ENCODE results near the gene LRFN4. TPM values are rescaled to one million over a fixed set of nuclear protein-coding genes. Genes with fewer than 3 reads are reported as not detected.

LRFN4 gene
- total RNA-seq, 2 donors from 2014 or later = 20.7 to 51.7 TPM

- H3K27ac ChIP-seq = no peak overlapping the region
Measured at GRCh38 chr11:66891851-66892660, 35.2 kb downstream of the LRFN4 start.

GRCh38 chr11:66892911-66893310 is 36.0 kb downstream of the LRFN4 start:
- Histone ChIP-seq H3K27me3 (no peaks in the 10 kb centered on the region), H3K36me3 (no peaks in the 10 kb centered on the region), H3K4me3 (no peak overlapping the region), H3K9me3 (no peaks in the 10 kb centered on the region), H3K27ac (no peak overlapping the region), H3K4me1 (no peaks in the 10 kb centered on the region), H3K9ac (ENCODE audit: low read depth in 2 of 2, low read length in 2 of 2) (no peak overlapping the region)
- no peak for DNase-seq
- TF ChIP-seq CTCF (IDR thresholded peaks at IDR 0.05) = no peak
- intact Hi-C loops (cut with DNase I) = no loop called here

More at GRCh38 chr11:66891851-66892660, 35.2 kb downstream of the LRFN4 start:
- peak; percentile 49 for DNase-seq
- intact Hi-C loops (cut with DNase I) = no loop called here
- Histone ChIP-seq H3K4me3 (no peak overlapping the region), H3K9ac (ENCODE audit: low read depth in 2 of 2, low read length in 2 of 2) (no peak overlapping the region), H3K27me3 (no peaks in the 10 kb centered on the region), H3K36me3 (no peaks in the 10 kb centered on the region), H3K4me1 (no peaks in the 10 kb centered on the region), H3K9me3 (no peaks in the 10 kb centered on the region)
- TF ChIP-seq CTCF (IDR thresholded peaks at IDR 0.05) = no peak

- Histone ChIP-seq H3K9ac (ENCODE audit: low read depth in 2 of 2, low read length in 2 of 2) (no peak overlapping the region), H3K4me1 (no peaks in the 10 kb centered on the region), H3K36me3 (no peaks in the 10 kb centered on the region), H3K27me3 (no peaks in the 10 kb centered on the region), H3K27ac (no peak overlapping the region), H3K9me3 (no peaks in the 10 kb centered on the region), H3K4me3 (no peak overlapping the region)
- DNase-seq = no peak
- intact Hi-C loops (cut with DNase I) = no loop called here
- no peak for TF ChIP-seq CTCF (IDR thresholded peaks at IDR 0.05)
Measured at GRCh38 chr11:66894141-66894540, 37.3 kb downstream of the LRFN4 start.

- H3K36me3 ChIP-seq = no peaks in the 10 kb centered on the region
- no peak overlapping the region for H3K9ac ChIP-seq (ENCODE audit: low read depth in 2 of 2, low read length in 2 of 2)
- H3K4me3 ChIP-seq = no peak overlapping the region
- H3K27me3 ChIP-seq = no peaks in the 10 kb centered on the region
- TF ChIP-seq CTCF (IDR thresholded peaks at IDR 0.05) = no peak
- peak overlapping the region; percentile 60 for H3K27ac ChIP-seq
- no peak for DNase-seq
- no peaks in the 10 kb centered on the region for H3K9me3 ChIP-seq
- H3K4me1 ChIP-seq = no peaks in the 10 kb centered on the region
- intact Hi-C loops (cut with DNase I) = no loop called here
Measured at GRCh38 chr11:66901964-66902390, 45.1 kb downstream of the LRFN4 start.

GRCh38 chr11:66902486-66903177 is 45.8 kb downstream of the LRFN4 start:
- Histone ChIP-seq H3K4me1 (no peaks in the 10 kb centered on the region), H3K27me3 (no peaks in the 10 kb centered on the region), H3K36me3 (no peaks in the 10 kb centered on the region), H3K9me3 (no peaks in the 10 kb centered on the region), H3K9ac (ENCODE audit: low read depth in 2 of 2, low read length in 2 of 2) (no peak overlapping the region), H3K27ac (peak overlapping the region; percentile 60), H3K4me3 (no peak overlapping the region)
- intact Hi-C loops (cut with DNase I) = no loop called here
- no peak for TF ChIP-seq CTCF (IDR thresholded peaks at IDR 0.05)
- DNase-seq = no peak
